CD14-positive monocyte (primary cell): Measurements from ENCODE around the gene IGF2BP3. TPM values are rescaled to one million over a fixed set of nuclear protein-coding genes. Genes with fewer than 3 reads are reported as not detected.

Experiments
- DNase-seq, 3 donors: peaks; one replicate each; pipeline ENCODE4 v3.0.0-alpha.2; 2011 to 2022
- H2AFZ ChIP-seq: 2 replicates; pipeline ENCODE4 v1.6.0; 2012; ENCODE audit warnings: mild to moderate bottlenecking, low read depth, low read length, inconsistent platforms; ENCODE audit not compliant: insufficient read depth, poor library complexity, severe bottlenecking
- H3K27ac ChIP-seq, 2 donors: 1 replicate in 1 of 2; 2 replicates in 1 of 2; pipeline ENCODE4 v1.5.1; 2012 to 2013; ENCODE audit warnings: low read length in 2 of 2, control low read depth in 1 of 2, inconsistent platforms in 1 of 2, low read depth in 1 of 2, mild to moderate bottlenecking in 1 of 2
- H3K27me3 ChIP-seq, 2 donors: one replicate each; pipeline versions ENCODE4 v1.6.0 to v1.6.1; 2011 to 2013; ENCODE audit warnings: low read length in 2 of 2; ENCODE audit not compliant: control insufficient read depth in 2 of 2, insufficient read depth in 2 of 2
- H3K36me3 ChIP-seq, 2 donors: replicated peaks in 1 of 2; 1 replicate in 1 of 2; 2 replicates in 1 of 2; pipeline versions ENCODE4 v1.5.1 to v1.6.1; 2012 to 2013; ENCODE audit warnings: low read length in 2 of 2, control low read depth in 1 of 2, inconsistent platforms in 1 of 2, mild to moderate bottlenecking in 1 of 2; ENCODE audit not compliant: insufficient read depth in 2 of 2, control insufficient read depth in 1 of 2
- H3K4me1 ChIP-seq, 2 donors: 1 replicate in 1 of 2; 2 replicates in 1 of 2; pipeline versions ENCODE4 v1.5.1 to v1.6.1; 2012 to 2013; ENCODE audit warnings: low read length in 2 of 2, control low read depth in 1 of 2, inconsistent platforms in 1 of 2, mild to moderate bottlenecking in 1 of 2, moderate library complexity in 1 of 2; ENCODE audit not compliant: insufficient read depth in 2 of 2, control insufficient read depth in 1 of 2
- H3K4me2 ChIP-seq: replicated peaks from 2 replicates; pipeline ENCODE3; 2012; ENCODE audit warnings: low read length, moderate library complexity, mild to moderate bottlenecking; ENCODE audit not compliant: poor library complexity, severe bottlenecking; ENCODE audit errors: extremely low read depth
- H3K4me3 ChIP-seq, 3 experiments: fragments of 200-600 bp in 1 of 3; sonication (generic) in 1 of 3; replicated peaks in 1 of 3; 1 replicate in 2 of 3; 2 replicates in 1 of 3; pipeline ENCODE4 v1.5.1; 2011 to 2013; ENCODE audit warnings: low read length in 3 of 3, mild to moderate bottlenecking in 3 of 3, control low read depth in 2 of 3, low read depth in 2 of 3, inconsistent platforms in 1 of 3, moderate library complexity in 1 of 3
- H3K79me2 ChIP-seq: 2 replicates; pipeline ENCODE4 v1.6.0; 2012; ENCODE audit warnings: mild to moderate bottlenecking, control low read depth, inconsistent platforms, low read length, moderate library complexity; ENCODE audit not compliant: insufficient read depth
- H3K9ac ChIP-seq: 2 replicates; pipeline ENCODE4 v1.6.0; 2017; ENCODE audit warnings: low read length, mild to moderate bottlenecking; ENCODE audit not compliant: insufficient read depth, poor library complexity, severe bottlenecking
- H3K9me3 ChIP-seq, 2 donors: replicated peaks in 1 of 2; 1 replicate in 1 of 2; 2 replicates in 1 of 2; pipeline versions ENCODE4 v1.5.1 to v1.6.1; 2012 to 2013; ENCODE audit warnings: low read length in 2 of 2, control low read depth in 1 of 2; ENCODE audit not compliant: control insufficient read depth in 1 of 2, insufficient read depth in 1 of 2
- H4K20me1 ChIP-seq: 2 replicates; pipeline ENCODE4 v1.6.0; 2012; ENCODE audit warnings: mild to moderate bottlenecking, low read length, control low read depth, moderate library complexity; ENCODE audit not compliant: insufficient read depth
- H3K27ac Mint-ChIP-seq, 7 donors: one replicate each; pipeline ENCODE4 v1.8.0; 2020; ENCODE audit warnings: mild to moderate bottlenecking in 7 of 7, mixed read lengths in 7 of 7, moderate library complexity in 6 of 7, inconsistent platforms in 2 of 7
- H3K27me3 Mint-ChIP-seq, 3 donors: one replicate each; pipeline ENCODE4 v1.8.0; 2021 to 2022; ENCODE audit warnings: low read depth in 3 of 3, mild to moderate bottlenecking in 3 of 3, mixed read lengths in 3 of 3, moderate library complexity in 3 of 3, inconsistent platforms in 1 of 3
- H3K36me3 Mint-ChIP-seq, 2 donors: one replicate each; pipeline ENCODE4 v1.8.0; 2020; ENCODE audit warnings: mixed read lengths in 2 of 2, inconsistent platforms in 1 of 2, mild to moderate bottlenecking in 1 of 2
- H3K4me1 Mint-ChIP-seq: one replicate; pipeline ENCODE4 v1.8.0; 2020; ENCODE audit warnings: mild to moderate bottlenecking, mixed read lengths
- H3K4me3 Mint-ChIP-seq, 2 donors: one replicate each; pipeline ENCODE4 v1.8.0; 2020; ENCODE audit warnings: mild to moderate bottlenecking in 2 of 2, mixed read lengths in 2 of 2, moderate library complexity in 1 of 2
- H3K9me3 Mint-ChIP-seq, 7 donors: one replicate each; pipeline ENCODE4 v1.8.0; 2020 to 2022; ENCODE audit warnings: mixed read lengths in 7 of 7, mild to moderate bottlenecking in 6 of 7, moderate library complexity in 6 of 7, inconsistent platforms in 2 of 7
- WGBS: methylation state at CpG from one replicate; pipeline ENCODE4 v1.1.5; 2013; ENCODE audit warnings: missing lambda C conversion rate; ENCODE audit not compliant: insufficient coverage; 5-methylcytosine and 5-hydroxymethylcytosine counted together
- intact Hi-C, 2 donors: fragments of 100-400 bp; cut with micrococcal nuclease; formaldehyde crosslinking; loops; one replicate each; pipeline versions ENCODE4 v1.15.0 to v1.15.1; 2023
- polyA plus RNA-seq, 3 donors: library from polyadenylated mRNA; depleted of rRNA in 1 of 3; unstranded in 2 of 3; stranded (reverse) in 1 of 3; fragments of 300-500 nt in 2 of 3; fragments of >200 nt in 1 of 3; fragmentation: Illumina TruSeq in 2 of 3; gene quantifications; 1 replicate in 2 of 3; 2 replicates in 1 of 3; pipeline ENCODE4 v1.2.3, GENCODE V29; 2012 to 2021
- TF ChIP-seq, protein P1 (sequence below): fragments of 200-600 bp; IDR thresholded peaks from one replicate; pipeline ENCODE4 v1.8.0; 2022; ENCODE audit warnings: antibody characterized with exemption, mild to moderate bottlenecking

Gene IGF2BP3
- polyA plus RNA-seq, 3 donors, result 0.60 to 5.3 (median 3.2) TPM

DNA sequence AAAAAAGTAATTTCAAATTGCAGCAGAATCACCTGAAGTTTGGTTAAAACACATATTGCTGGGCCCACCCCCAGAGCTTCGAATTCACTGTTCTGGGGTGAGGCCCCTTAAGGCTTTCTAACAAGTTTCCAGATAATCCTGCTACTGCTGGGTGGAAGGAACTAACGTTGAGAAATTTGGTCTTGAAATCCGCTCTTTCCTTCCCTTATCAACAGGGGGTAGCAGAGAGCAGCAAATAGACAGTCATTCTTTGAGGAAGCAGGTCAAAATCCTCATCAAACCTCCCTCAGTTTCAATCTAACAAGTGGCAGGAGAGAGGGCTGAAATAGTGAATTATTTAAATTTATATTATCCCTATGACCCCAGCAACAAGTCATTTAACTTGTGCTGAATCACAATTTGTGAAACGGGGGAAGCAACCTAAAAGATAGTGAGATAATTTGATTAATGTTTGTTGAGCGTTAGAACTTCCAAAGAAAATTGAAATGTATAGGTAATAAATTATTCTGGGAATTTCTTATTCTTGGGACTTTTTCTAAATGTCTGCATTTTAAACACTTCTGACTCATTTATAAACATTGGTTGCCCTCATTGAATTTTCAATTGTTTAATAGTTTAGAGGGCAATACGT lies 192.8 kb downstream of the IGF2BP3 start:
- DNase-seq, result peak; percentile 54 to 65 (median 60)
- H3K4me3 ChIP-seq, result no peak overlapping the region
- no peak overlapping the region for H3K27ac Mint-ChIP-seq
- no peaks in the 10 kb centered on the region for H3K79me2 ChIP-seq
- no peak overlapping the region for H3K27ac ChIP-seq
- TF ChIP-seq, protein P1, sequence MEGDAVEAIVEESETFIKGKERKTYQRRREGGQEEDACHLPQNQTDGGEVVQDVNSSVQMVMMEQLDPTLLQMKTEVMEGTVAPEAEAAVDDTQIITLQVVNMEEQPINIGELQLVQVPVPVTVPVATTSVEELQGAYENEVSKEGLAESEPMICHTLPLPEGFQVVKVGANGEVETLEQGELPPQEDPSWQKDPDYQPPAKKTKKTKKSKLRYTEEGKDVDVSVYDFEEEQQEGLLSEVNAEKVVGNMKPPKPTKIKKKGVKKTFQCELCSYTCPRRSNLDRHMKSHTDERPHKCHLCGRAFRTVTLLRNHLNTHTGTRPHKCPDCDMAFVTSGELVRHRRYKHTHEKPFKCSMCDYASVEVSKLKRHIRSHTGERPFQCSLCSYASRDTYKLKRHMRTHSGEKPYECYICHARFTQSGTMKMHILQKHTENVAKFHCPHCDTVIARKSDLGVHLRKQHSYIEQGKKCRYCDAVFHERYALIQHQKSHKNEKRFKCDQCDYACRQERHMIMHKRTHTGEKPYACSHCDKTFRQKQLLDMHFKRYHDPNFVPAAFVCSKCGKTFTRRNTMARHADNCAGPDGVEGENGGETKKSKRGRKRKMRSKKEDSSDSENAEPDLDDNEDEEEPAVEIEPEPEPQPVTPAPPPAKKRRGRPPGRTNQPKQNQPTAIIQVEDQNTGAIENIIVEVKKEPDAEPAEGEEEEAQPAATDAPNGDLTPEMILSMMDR, result peak; percentile 82
- peak overlapping the region; percentile 15 for H2AFZ ChIP-seq
- H4K20me1 ChIP-seq, result no peaks in the 10 kb centered on the region
- H3K9me3 ChIP-seq, result no peaks in the 10 kb centered on the region
- peaks cover 5% of the 10 kb centered on the region for H3K4me1 Mint-ChIP-seq
- no peak overlapping the region for H3K4me3 Mint-ChIP-seq
- H3K4me1 ChIP-seq, result peaks cover 2 to 5% of the 10 kb centered on the region in 2 donors
- H3K9me3 Mint-ChIP-seq, result no peaks in the 10 kb centered on the region
- no peaks in the 10 kb centered on the region for H3K36me3 Mint-ChIP-seq
- no CpG with 5 or more reads among the region's 6 CpGs for WGBS
- no peak overlapping the region for H3K4me2 ChIP-seq
- H3K36me3 ChIP-seq, result no peaks in the 10 kb centered on the region
- no peak overlapping the region for H3K9ac ChIP-seq
- H3K27me3 ChIP-seq, result no peaks in the 10 kb centered on the region
- intact Hi-C loops, result loop anchor here in 1 of 2 donors (10.0 kb wide), 1 partner anchor 437 kb away; the partner anchor contains the start of gene STK31
- H3K27me3 Mint-ChIP-seq, result peaks cover 0 to 4% (median under 1%) of the 10 kb centered on the region in 3 donors

- no peaks in the 10 kb centered on the region for H3K9me3 ChIP-seq
- H3K4me2 ChIP-seq, result no peak overlapping the region
- H3K9ac ChIP-seq, result no peak overlapping the region
- Mint-ChIP-seq H3K4me1 (peaks cover 5% of the 10 kb centered on the region), H3K4me3 (no peak overlapping the region), H3K9me3 (no peaks in the 10 kb centered on the region), H3K27me3 (peaks cover 3 to 7% (median 5%) of the 10 kb centered on the region in 3 donors), H3K27ac (no peak overlapping the region), H3K36me3 (no peaks in the 10 kb centered on the region)
- H3K27ac ChIP-seq, result no peak overlapping the region
- H3K4me3 ChIP-seq, result no peak overlapping the region
- peaks cover 2 to 5% of the 10 kb centered on the region in 2 donors for H3K4me1 ChIP-seq
- 78% methylated on average over 2 of the region's 3 CpGs for WGBS
- H4K20me1 ChIP-seq, result no peaks in the 10 kb centered on the region
- no peaks in the 10 kb centered on the region for H3K27me3 ChIP-seq
- intact Hi-C loops, result loop anchor here in 1 of 2 donors (10.0 kb wide), 1 partner anchor 438 kb away; the partner anchor contains the start of gene STK31
- H2AFZ ChIP-seq, result peak overlapping the region; percentile 15
- TF ChIP-seq, protein P1, result no peak
- H3K36me3 ChIP-seq, result no peaks in the 10 kb centered on the region
- DNase-seq, result no peak
- H3K79me2 ChIP-seq, result no peaks in the 10 kb centered on the region
These were observed 193.3 kb downstream of the IGF2BP3 start for GRCh38 chr7:23276947-23277346.
